GM12872 (cell line): ENCODE data around the gene TGFBI.

Experiments
- TF ChIP-seq, protein P1 (sequence below): IDR thresholded peaks from 3 replicates; pipeline ENCODE4 v1.5.1; 2011; ENCODE audit warnings: low read depth, mild to moderate bottlenecking, low read length, moderate library complexity; ENCODE audit not compliant: insufficient read depth

Gene TGFBI

DNA sequence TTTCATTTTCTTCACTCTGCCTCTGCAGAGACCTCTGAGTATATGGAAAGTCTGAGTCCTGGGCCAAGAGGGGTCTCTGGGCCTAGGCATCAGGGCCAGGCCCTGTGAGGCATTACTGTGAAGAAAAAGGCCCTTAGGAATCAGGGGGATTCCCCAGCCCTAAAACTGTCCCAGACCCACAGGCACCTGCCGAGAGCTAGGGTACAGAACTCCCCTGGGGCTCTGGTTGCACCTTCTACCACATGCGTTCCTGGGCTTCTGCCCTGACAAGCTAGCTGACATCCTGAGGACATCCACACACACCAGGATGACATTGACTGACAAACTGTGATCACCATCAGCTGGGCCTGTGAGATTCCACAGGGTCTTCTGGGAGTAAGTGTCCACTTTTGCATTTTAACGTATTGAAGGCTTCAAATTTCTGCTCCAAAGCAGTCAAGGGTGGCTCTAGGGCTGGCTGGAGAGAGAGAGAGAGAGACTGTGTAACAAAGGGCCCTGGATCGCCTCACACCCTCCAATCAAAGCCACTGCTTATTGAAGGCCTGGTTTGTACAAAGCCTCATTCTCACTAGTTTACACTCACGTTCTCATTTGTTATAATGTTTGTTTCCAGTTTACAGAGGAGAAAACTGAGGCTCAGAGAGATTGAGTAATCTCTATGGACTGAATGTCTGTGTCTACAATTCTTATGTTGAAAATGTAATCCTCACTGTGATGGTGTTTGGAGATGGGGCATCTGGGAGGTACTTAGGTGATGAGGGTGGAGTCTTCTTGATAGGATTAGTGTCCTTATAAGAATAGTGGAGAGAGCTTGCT, 45.1 kb downstream of the TGFBI start:
- TF ChIP-seq, protein P1, sequence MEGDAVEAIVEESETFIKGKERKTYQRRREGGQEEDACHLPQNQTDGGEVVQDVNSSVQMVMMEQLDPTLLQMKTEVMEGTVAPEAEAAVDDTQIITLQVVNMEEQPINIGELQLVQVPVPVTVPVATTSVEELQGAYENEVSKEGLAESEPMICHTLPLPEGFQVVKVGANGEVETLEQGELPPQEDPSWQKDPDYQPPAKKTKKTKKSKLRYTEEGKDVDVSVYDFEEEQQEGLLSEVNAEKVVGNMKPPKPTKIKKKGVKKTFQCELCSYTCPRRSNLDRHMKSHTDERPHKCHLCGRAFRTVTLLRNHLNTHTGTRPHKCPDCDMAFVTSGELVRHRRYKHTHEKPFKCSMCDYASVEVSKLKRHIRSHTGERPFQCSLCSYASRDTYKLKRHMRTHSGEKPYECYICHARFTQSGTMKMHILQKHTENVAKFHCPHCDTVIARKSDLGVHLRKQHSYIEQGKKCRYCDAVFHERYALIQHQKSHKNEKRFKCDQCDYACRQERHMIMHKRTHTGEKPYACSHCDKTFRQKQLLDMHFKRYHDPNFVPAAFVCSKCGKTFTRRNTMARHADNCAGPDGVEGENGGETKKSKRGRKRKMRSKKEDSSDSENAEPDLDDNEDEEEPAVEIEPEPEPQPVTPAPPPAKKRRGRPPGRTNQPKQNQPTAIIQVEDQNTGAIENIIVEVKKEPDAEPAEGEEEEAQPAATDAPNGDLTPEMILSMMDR: no peak

DNA sequence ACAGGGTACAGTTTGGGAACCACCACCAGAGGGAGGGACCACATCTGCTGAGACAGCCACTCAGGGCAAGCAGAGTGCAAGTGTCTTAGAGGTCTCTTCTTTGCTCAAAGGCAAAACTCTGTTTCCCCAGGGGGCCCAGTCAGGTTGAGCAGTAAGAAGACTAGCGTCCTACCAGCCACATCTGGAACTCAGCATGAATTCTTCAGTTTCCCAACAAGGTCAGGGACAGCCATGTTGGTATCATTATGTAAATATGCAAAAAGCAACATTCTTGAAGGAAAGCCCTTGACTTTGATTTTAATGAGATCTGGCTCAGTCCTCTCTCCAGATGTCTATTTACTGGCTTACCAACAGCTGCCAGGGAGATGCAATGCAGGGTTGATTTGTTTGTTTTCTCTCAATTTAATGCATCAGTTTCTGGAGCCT, 46.7 kb downstream of the TGFBI start:
- TF ChIP-seq, protein P1: no peak

- TF ChIP-seq, protein P1: no peak
Observed at GRCh38 chr5:136076067-136076466, 47.3 kb downstream of the TGFBI start.

DNA sequence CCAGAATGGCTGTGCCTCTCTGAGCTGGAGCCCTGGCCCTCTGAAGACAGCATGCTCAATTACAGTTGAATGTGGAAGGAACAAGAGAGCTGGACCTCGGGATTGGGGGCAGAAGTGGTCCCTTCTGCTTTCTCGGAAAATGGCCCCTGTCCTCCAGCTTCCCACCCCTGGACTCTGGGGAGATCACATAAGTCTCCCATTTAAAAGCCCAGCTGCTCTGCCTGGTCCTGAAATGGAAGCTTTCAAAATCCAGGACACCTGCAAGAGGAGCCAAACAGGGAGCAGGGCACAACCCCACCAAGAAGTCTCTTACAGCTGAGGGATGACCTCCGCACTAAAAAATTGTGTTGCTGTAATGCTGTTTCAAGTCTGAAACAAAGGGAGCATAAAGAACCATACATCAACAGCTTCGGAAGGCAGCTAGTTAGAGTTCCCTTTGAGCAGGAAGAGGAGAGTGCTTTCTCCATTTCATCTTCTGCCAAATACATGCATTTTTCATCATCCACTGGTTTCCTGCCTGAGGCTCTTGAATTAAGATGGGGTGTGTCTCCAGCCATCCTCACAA, 48.2 kb downstream of the TGFBI start:
- TF ChIP-seq, protein P1: no peak

DNA sequence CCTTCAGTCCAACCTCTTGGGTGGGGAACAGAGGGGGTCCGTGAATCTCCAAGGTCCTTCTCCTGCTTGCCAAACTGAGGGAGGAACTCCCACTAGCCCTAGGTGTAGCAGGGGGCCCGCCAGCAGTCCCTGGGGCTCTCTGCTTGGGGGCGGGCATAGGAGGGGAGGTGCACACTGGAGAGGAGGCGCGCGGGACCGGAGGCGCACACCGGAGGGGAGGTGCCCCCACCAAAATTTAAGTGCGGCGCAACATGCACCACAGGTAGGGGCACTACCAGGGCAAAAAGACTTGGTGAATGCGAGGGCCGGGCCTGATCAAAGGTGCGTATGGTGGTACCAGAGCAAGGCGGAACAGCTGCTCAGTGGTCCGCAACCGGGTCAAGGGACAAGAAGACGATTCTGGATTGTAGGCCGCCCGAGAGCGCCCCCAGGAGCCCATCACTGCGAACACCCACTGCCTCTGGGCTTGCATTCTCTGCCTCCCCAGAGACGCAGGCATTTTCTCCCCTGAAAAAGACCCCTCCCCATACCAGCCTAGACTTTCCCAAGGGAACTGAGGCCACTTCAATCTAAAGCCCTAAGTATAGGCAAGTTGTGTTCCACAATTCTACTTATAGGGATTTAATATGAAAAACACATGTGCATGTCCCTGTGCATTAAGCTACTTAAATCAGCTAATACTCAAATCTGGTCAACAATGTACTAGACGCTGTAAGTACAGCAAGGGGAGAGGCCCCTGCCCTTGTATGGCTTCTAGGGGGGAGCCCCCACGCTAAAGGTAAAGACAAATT, 50.6 kb downstream of the TGFBI start:
- TF ChIP-seq, protein P1: no peak

DNA sequence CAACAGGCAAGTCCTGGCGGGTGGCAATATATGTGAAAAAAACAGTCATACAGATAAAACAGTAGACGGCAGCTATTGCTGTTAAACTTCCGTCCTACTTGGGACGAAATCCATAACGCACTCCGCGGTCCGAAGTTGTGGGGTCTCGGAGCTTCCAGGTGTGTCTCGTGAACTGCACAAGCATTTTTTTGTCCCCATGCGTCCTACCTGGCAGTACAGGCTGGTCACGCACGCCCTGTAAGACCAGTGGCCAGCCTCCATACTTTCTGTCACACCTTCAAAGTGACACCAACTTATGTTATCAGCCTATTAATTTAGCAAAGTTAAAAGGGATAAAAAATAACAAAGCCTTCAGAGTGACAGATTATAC, 51.3 kb downstream of the TGFBI start:
- TF ChIP-seq, protein P1: no peak

DNA sequence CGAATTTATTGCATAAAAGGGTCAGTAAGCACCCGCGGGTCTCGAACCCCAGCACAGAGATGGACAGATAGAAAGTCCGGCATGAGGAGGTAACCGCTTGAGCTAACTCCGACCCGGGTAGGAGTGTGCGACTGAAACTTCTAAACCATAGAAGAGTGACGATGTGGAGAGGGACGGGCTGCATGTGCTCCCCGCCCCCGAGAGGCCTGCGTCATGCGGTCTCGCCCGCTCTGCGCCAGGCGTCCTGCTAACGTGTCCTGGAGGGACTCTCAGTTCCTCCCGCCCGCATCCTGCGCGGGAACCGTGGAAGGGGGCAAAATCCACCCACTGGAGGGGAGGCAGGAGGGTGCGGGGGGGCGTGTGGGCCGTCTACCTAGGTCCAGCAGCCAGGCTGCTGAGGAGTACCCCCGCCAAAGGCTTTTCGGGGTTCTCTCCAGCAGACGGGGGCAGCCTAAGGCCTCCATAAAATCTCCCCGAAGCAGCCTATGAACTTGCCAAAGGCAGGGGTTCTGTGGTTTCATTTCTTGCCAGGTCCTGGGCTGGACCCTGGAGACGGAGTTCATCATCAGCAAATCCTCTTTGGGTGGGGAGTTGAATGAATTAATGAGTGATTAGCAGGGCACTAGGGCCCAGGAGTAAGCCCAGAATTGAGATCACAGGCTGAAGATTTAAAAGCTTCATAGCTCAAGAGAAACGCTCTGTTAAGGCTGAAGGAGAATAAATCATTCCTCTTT, 51.9 kb downstream of the TGFBI start:
- TF ChIP-seq, protein P1: no peak
